ENCODE data around the gene IGF1R. TPM values are rescaled to one million over a fixed set of nuclear protein-coding genes. Genes with fewer than 3 reads are reported as not detected.
A peak's percentile ranks its signal among the peaks of the same experiment; 100 is the strongest.

The IGF1R gene
- total and polyA plus RNA-seq, 2 experiments from 2014 or later, result 9.5 to 92.4 TPM

- Histone ChIP-seq H3K36me3 (peaks cover 3% of the 10 kb centered on the region), H3K9me3 (ENCODE audit: low read depth) (no peaks in the 10 kb centered on the region), H3K27ac (no peak overlapping the region), H3K4me1 (ENCODE audit: low read depth) (peaks cover 5% of the 10 kb centered on the region), H3K4me3 (no peak overlapping the region), H3K27me3 (no peaks in the 10 kb centered on the region)
- TF ChIP-seq, protein P1, sequence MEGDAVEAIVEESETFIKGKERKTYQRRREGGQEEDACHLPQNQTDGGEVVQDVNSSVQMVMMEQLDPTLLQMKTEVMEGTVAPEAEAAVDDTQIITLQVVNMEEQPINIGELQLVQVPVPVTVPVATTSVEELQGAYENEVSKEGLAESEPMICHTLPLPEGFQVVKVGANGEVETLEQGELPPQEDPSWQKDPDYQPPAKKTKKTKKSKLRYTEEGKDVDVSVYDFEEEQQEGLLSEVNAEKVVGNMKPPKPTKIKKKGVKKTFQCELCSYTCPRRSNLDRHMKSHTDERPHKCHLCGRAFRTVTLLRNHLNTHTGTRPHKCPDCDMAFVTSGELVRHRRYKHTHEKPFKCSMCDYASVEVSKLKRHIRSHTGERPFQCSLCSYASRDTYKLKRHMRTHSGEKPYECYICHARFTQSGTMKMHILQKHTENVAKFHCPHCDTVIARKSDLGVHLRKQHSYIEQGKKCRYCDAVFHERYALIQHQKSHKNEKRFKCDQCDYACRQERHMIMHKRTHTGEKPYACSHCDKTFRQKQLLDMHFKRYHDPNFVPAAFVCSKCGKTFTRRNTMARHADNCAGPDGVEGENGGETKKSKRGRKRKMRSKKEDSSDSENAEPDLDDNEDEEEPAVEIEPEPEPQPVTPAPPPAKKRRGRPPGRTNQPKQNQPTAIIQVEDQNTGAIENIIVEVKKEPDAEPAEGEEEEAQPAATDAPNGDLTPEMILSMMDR (IDR thresholded peaks at IDR 0.05; ENCODE audit: low read depth, low read length), result no peak
- no peak for DNase-seq (ENCODE audit: low read depth in 1 of 2, low spot score in 1 of 2)
Observed at GRCh38 chr15:98905963-98906711, 257.8 kb downstream of the IGF1R start.

GRCh38 chr15:98906712-98907083 lies 258.4 kb downstream of the IGF1R start:
- Histone ChIP-seq H3K9me3 (ENCODE audit: low read depth) (no peaks in the 10 kb centered on the region), H3K4me3 (no peak overlapping the region), H3K4me1 (ENCODE audit: low read depth) (peaks cover 5% of the 10 kb centered on the region), H3K36me3 (peaks cover 4% of the 10 kb centered on the region), H3K27ac (no peak overlapping the region), H3K27me3 (no peaks in the 10 kb centered on the region)
- TF ChIP-seq, protein P1 (IDR thresholded peaks at IDR 0.05; ENCODE audit: low read depth, low read length), result no peak
- peak; percentile 44 to 72 for DNase-seq (ENCODE audit: low read depth in 1 of 2, low spot score in 1 of 2)

DNA sequence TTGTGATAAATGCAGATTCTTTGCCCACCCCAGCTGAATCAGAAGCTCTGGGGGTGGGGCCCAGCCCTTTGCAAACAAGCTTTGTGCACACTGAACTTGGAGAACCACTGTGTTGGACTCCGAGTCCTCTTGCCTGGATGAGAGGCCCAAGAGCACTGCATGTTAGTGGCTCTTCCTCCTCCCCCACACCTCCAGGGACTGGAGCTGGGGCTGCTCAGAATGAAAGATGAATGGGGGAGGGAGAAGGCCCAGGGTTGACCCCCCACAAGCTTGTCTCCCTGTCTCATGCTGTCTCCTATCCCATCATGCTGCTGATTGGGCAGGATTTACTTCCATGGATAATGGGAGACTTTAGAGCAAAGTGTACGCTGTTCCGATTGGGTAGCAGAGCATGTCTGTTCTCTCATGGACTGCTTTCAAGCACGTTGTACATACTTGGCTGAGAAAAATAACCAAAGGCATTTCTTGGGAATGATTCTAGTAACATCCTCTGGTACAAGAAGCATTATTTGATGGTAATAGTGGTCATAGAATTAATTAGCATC lies 259.7 kb downstream of the IGF1R start:
- H3K9me3 ChIP-seq (ENCODE audit: low read depth), result no peaks in the 10 kb centered on the region
- no peak overlapping the region for H3K27ac ChIP-seq
- peaks cover 17% of the 10 kb centered on the region for H3K36me3 ChIP-seq
- H3K27me3 ChIP-seq, result no peaks in the 10 kb centered on the region
- no peak for DNase-seq (ENCODE audit: low read depth in 1 of 2, low spot score in 1 of 2)
- H3K4me1 ChIP-seq (ENCODE audit: low read depth), result peaks cover 5% of the 10 kb centered on the region
- TF ChIP-seq, protein P1 (IDR thresholded peaks at IDR 0.05; ENCODE audit: low read depth, low read length), result no peak
- no peak overlapping the region for H3K4me3 ChIP-seq

DNA sequence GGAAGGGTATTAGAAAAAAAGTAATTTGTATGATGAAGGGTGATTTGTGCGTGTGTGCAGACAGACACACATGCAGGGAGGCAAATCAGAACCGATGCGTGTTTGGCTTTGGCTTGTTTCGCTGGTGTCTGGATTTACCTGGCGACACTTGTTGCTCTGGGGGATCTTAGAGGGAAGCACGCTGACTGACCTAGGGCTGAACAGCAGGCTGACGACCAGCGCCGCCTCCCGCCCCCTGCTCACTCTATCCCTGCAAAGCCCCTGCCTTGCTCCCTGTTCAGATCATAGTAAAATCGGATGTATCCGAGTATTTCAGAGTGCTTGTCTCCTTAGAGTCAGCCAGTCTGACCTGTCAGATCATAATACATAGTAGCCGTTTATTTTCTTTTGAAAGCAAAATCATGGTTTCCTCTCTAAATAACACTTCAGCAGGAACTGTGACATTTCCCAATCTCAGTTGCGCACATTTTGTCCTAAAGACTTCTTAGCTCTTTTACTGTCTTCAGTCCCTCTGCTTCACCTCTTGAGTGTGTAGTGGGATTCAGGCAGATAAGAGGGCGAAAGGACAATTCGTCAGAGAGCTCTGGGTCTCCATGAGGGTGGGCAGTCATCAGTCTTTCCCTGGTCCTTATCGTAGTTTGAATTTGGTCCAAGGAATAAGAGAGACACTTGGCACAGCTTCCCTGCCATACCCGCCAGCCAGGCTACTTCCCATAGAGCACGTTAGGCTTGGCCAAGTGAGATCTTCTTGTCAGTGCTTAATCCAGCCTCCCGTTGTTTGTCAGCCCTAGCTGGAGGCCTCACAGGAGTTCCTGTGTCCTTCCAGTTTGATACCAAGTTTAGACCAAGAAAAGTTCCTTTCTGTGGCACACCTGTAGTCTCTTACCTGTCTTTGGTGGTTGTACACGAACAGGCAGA lies 261.9 kb downstream of the IGF1R start:
- H3K36me3 ChIP-seq, result peaks cover 22% of the 10 kb centered on the region

GRCh38 chr15:98914626-98915025 lies 266.3 kb downstream of the IGF1R start:
- Histone ChIP-seq H3K4me3 (no peak overlapping the region), H3K36me3 (peaks cover 40% of the 10 kb centered on the region), H3K27ac (no peak overlapping the region), H3K4me1 (ENCODE audit: low read depth) (peaks cover 5% of the 10 kb centered on the region), H3K9me3 (ENCODE audit: low read depth) (no peaks in the 10 kb centered on the region), H3K27me3 (no peaks in the 10 kb centered on the region)
- DNase-seq (ENCODE audit: low read depth in 1 of 2, low spot score in 1 of 2), result peak in 1 of 2 donors; percentile 44
- TF ChIP-seq, protein P1 (IDR thresholded peaks at IDR 0.05; ENCODE audit: low read depth, low read length), result no peak

More for the DNA sequence above, 261.9 kb downstream of the IGF1R start:
- no peaks in the 10 kb centered on the region for H3K27me3 ChIP-seq
- no peak overlapping the region for H3K27ac ChIP-seq
- DNase-seq (ENCODE audit: low read depth in 1 of 2, low spot score in 1 of 2), result no peak
- no peaks in the 10 kb centered on the region for H3K9me3 ChIP-seq (ENCODE audit: low read depth)
- TF ChIP-seq, protein P1 (IDR thresholded peaks at IDR 0.05; ENCODE audit: low read depth, low read length), result no peak
- peaks cover 5% of the 10 kb centered on the region for H3K4me1 ChIP-seq (ENCODE audit: low read depth)
- H3K4me3 ChIP-seq, result no peak overlapping the region
